Stimulated activated CD8-positive, alpha-beta memory T cell treated with anti-CD3 and anti-CD28 coated beads, Interleukin-12 subunit alpha, Interleukin-12 subunit beta, amount 100 ng/mL, for 1 hour (primary cell): ENCODE data around the gene TCF12.

ENCODE experiments used
- DNase-seq: peaks from one replicate; pipeline ENCODE4 v3.0.0-alpha.2; 2020; ENCODE audit warnings: low read depth

TCF12 gene

GRCh38 chr15:57217778-57218598 lies 299.5 kb downstream of the TCF12 start:
- DNase-seq = no peak

- no peak for DNase-seq
Measured at GRCh38 chr15:57218826-57219576, 300.6 kb downstream of the TCF12 start.

GRCh38 chr15:57220205-57220604 lies 301.8 kb downstream of the TCF12 start:
- DNase-seq = no peak

GRCh38 chr15:57221134-57221533 lies 302.7 kb downstream of the TCF12 start:
- DNase-seq = no peak

- DNase-seq = no peak
Measured at GRCh38 chr15:57223345-57223744, 304.9 kb downstream of the TCF12 start.

GRCh38 chr15:57223887-57224286 lies 305.4 kb downstream of the TCF12 start:
- DNase-seq = no peak

- no peak for DNase-seq
Measured at GRCh38 chr15:57224664-57225063, 306.2 kb downstream of the TCF12 start.

- no peak for DNase-seq
Measured at GRCh38 chr15:57227166-57227565, 308.7 kb downstream of the TCF12 start.

- no peak for DNase-seq
Measured at GRCh38 chr15:57227899-57228298, 309.5 kb downstream of the TCF12 start.

GRCh38 chr15:57228395-57228794 lies 310.0 kb downstream of the TCF12 start:
- no peak for DNase-seq

- DNase-seq = no peak
Measured at GRCh38 chr15:57229051-57229450, 310.6 kb downstream of the TCF12 start.

GRCh38 chr15:57231559-57231958 lies 313.1 kb downstream of the TCF12 start:
- no peak for DNase-seq

- no peak for DNase-seq
Measured at GRCh38 chr15:57234156-57234555, 315.7 kb downstream of the TCF12 start.

- no peak for DNase-seq
Measured at GRCh38 chr15:57235186-57235585, 316.7 kb downstream of the TCF12 start.

GRCh38 chr15:57235873-57236272 lies 317.4 kb downstream of the TCF12 start:
- no peak for DNase-seq

- no peak for DNase-seq
Measured at GRCh38 chr15:57236561-57237300, 318.3 kb downstream of the TCF12 start.

GRCh38 chr15:57237301-57237642 lies 318.8 kb downstream of the TCF12 start:
- DNase-seq = no peak

- no peak for DNase-seq
Measured at GRCh38 chr15:57237676-57238075, 319.2 kb downstream of the TCF12 start.

GRCh38 chr15:57245130-57245529 lies 326.7 kb downstream of the TCF12 start:
- no peak for DNase-seq

- DNase-seq = no peak
Measured at GRCh38 chr15:57245714-57246113, 327.3 kb downstream of the TCF12 start.

GRCh38 chr15:57248074-57248473 lies 329.6 kb downstream of the TCF12 start:
- DNase-seq = no peak

GRCh38 chr15:57251308-57251707 lies 332.9 kb downstream of the TCF12 start:
- no peak for DNase-seq

- DNase-seq = no peak
Measured at GRCh38 chr15:57251941-57252340, 333.5 kb downstream of the TCF12 start.
